Endothelial cell of umbilical vein (primary cell): ENCODE data around the gene ANKRD44. TPM values are rescaled to one million over a fixed set of nuclear protein-coding genes. Genes with fewer than 3 reads are reported as not detected.

ENCODE experiments used
- BruUV-seq: library from RNA; stranded (reverse); fragments of 400-500 nt; replicated peaks from 2 replicates; lab custom pipeline; 2021; lab: Mats Ljungman, UMichigan
- CTCF ChIA-PET: fragments of 300-600, 350-600 bp; sonication (Branson Sonifier 250); formaldehyde crosslinking; loops from one replicate; lab custom pipeline; 2021; ENCODE audit warnings: antibody characterized with exemption, inconsistent platforms; lab: Charles Lee
- POLR2A ChIA-PET: fragments of 300-600, 350-600 bp; sonication (Branson Sonifier 250); formaldehyde crosslinking; loops from one replicate; lab custom pipeline; 2021; ENCODE audit warnings: antibody characterized with exemption, inconsistent platforms; lab: Charles Lee
- DNase-seq: peaks from one replicate; pipeline ENCODE4 v3.0.0-alpha.2; 2011; ENCODE audit warnings: low read depth, low spot score
- FAIRE-seq: peaks from 2 replicates; lab custom pipeline; 2011; peaks lifted over from hg19 to GRCh38; lab: Jason Lieb, UNC
- H2AFZ ChIP-seq: 2 replicates; pipeline ENCODE4 v1.6.0; 2012; ENCODE audit warnings: low read depth, low read length, control low read depth, inconsistent platforms
- H3K27ac ChIP-seq: 2 replicates; pipeline ENCODE4 v1.5.1; 2011; ENCODE audit warnings: low read depth, mild to moderate bottlenecking, control low read depth, low read length, moderate library complexity; ENCODE audit not compliant: insufficient read depth
- H3K27me3 ChIP-seq, 2 experiments: 2 replicates each; pipeline versions ENCODE4 v1.6.0 to v1.6.1; 2011; ENCODE audit warnings: low read length in 2 of 2, mixed read lengths in 1 of 2; ENCODE audit not compliant: control insufficient read depth in 2 of 2, insufficient read depth in 2 of 2
- H3K36me3 ChIP-seq, 2 experiments: 2 replicates in 1 of 2; 3 replicates in 1 of 2; pipeline ENCODE4 v1.5.1; 2011; ENCODE audit warnings: low read length in 2 of 2, mild to moderate bottlenecking in 1 of 2, moderate library complexity in 1 of 2; ENCODE audit not compliant: control insufficient read depth in 2 of 2, insufficient read depth in 2 of 2; ENCODE audit errors: extremely low read depth in 1 of 2
- H3K4me1 ChIP-seq: 3 replicates; pipeline ENCODE4 v1.5.1; 2011; ENCODE audit warnings: mild to moderate bottlenecking, low read length; ENCODE audit not compliant: control insufficient read depth, insufficient read depth; ENCODE audit errors: extremely low read depth
- H3K4me2 ChIP-seq: 2 replicates; pipeline ENCODE4 v1.6.1; 2011; ENCODE audit warnings: low read length, control low read depth, mixed read lengths; ENCODE audit not compliant: insufficient read depth
- H3K4me3 ChIP-seq, 3 experiments: fragments of 200-600 bp in 1 of 3; sonication (generic), shearing (Covaris generic) in 1 of 3; replicated peaks in 1 of 3; 2 replicates each; pipeline ENCODE4 v1.5.1; 2011 to 2016; ENCODE audit warnings: control low read depth in 3 of 3, low read length in 3 of 3, mild to moderate bottlenecking in 2 of 3, inconsistent platforms in 1 of 3, low read depth in 1 of 3, moderate library complexity in 1 of 3; ENCODE audit not compliant: insufficient read depth in 1 of 3
- H3K79me2 ChIP-seq: 2 replicates; pipeline ENCODE4 v1.6.0; 2012; ENCODE audit warnings: low read length, inconsistent platforms; ENCODE audit not compliant: control insufficient read depth, insufficient read depth
- H3K9ac ChIP-seq: replicated peaks from 2 replicates; pipeline ENCODE3; 2011; ENCODE audit warnings: low read length, control low read depth; ENCODE audit not compliant: insufficient read depth; ENCODE audit errors: extremely low read depth
- H3K9me1 ChIP-seq: replicated peaks from 3 replicates; pipeline ENCODE4 v1.6.0; 2011; ENCODE audit warnings: mild to moderate bottlenecking, low read length; ENCODE audit not compliant: control insufficient read depth, insufficient read depth; ENCODE audit errors: extremely low read depth
- H3K9me3 ChIP-seq: replicated peaks from 2 replicates; pipeline ENCODE4 v1.5.1; 2012; ENCODE audit warnings: low read length, inconsistent platforms; ENCODE audit not compliant: control insufficient read depth, insufficient read depth
- H4K20me1 ChIP-seq: replicated peaks from 2 replicates; pipeline ENCODE3; 2011; ENCODE audit warnings: mild to moderate bottlenecking, low read length; ENCODE audit not compliant: control insufficient read depth, insufficient read depth; ENCODE audit errors: extremely low read depth
- CTCF ChIP-seq, 2 donors: IDR thresholded peaks; 1 replicate in 1 of 2; 2 replicates in 1 of 2; pipeline ENCODE4 v1.5.1; 2011; ENCODE audit warnings: low read length in 2 of 2, mild to moderate bottlenecking in 2 of 2, moderate library complexity in 2 of 2, control low read depth in 1 of 2, inconsistent platforms in 1 of 2, low read depth in 1 of 2; ENCODE audit not compliant: insufficient read depth in 1 of 2; ENCODE audit errors: extremely low read depth in 1 of 2
- EZH2 ChIP-seq: IDR thresholded peaks from 2 replicates; pipeline ENCODE4 v1.6.1; 2012; ENCODE audit warnings: borderline replicate concordance, low read depth, mild to moderate bottlenecking, moderate library complexity, low read length, inconsistent platforms; ENCODE audit not compliant: severe bottlenecking
- FOS ChIP-seq: IDR thresholded peaks from 2 replicates; pipeline ENCODE4 v1.6.1; 2011; ENCODE audit warnings: mild to moderate bottlenecking, low read length, moderate library complexity, borderline replicate concordance; ENCODE audit not compliant: insufficient read depth
- GATA2 ChIP-seq: IDR thresholded peaks from 2 replicates; pipeline ENCODE4 v1.7.0; 2011; ENCODE audit warnings: low read depth, mild to moderate bottlenecking, moderate library complexity, mixed read lengths, low read length; ENCODE audit not compliant: insufficient read length, insufficient read depth
- JUN ChIP-seq: IDR thresholded peaks from 2 replicates; pipeline ENCODE4 v1.6.1; 2011; ENCODE audit warnings: borderline replicate concordance, low read depth; ENCODE audit not compliant: insufficient read length, insufficient read depth
- MAX ChIP-seq: IDR thresholded peaks from 2 replicates; pipeline ENCODE4 v1.6.1; 2011; ENCODE audit not compliant: insufficient read depth, insufficient read length
- MYC ChIP-seq: IDR thresholded peaks from one replicate; pipeline ENCODE4 v1.6.1; 2011; ENCODE audit warnings: mild to moderate bottlenecking, low read depth, low read length
- POLR2A ChIP-seq: IDR thresholded peaks from 2 replicates; pipeline ENCODE4 v1.6.1; 2012; ENCODE audit warnings: low read depth, mild to moderate bottlenecking, control low read depth, low read length
- POLR2AphosphoS5 ChIP-seq: IDR thresholded peaks from 2 replicates; pipeline ENCODE4 v1.6.1; 2012; ENCODE audit warnings: low read depth, mild to moderate bottlenecking, control low read depth, low read length, moderate library complexity; ENCODE audit not compliant: insufficient read depth
- dilution Hi-C: fragments of 300-500 bp; cut with MboI; formaldehyde crosslinking; loops from one replicate; pipeline ENCODE4 v1.15.0; 2019; ENCODE audit warnings: low sequenced_read_pairs; ENCODE audit not compliant: extremely low pct_ligation_motif_present
- intact Hi-C: fragments of 100-400 bp; cut with micrococcal nuclease; formaldehyde crosslinking; loops from one replicate; pipeline ENCODE4 v1.10.0; 2022
- polyA plus RNA-seq, 4 experiments: library from polyadenylated mRNA; depleted of rRNA in 3 of 4; stranded (reverse) in 3 of 4; unstranded in 1 of 4; fragments of >200 nt; gene quantifications; 2 replicates each; pipeline versions ENCODE4 v1.2.1 to v1.2.3, GENCODE V29; 2011 to 2012; ENCODE audit warnings: missing spikeins in 1 of 4
- total RNA-seq: library from RNA; stranded (reverse); gene quantifications from 2 replicates; pipeline ENCODE4 v1.2.3, GENCODE V29; 2021

Gene ANKRD44
- total and polyA plus RNA-seq, 2 donors (not counting 3 experiments of a cell fraction or from before 2014, with no cell fraction given), result 3.4 to 6.1 TPM

- Histone ChIP-seq H3K9ac (no peak overlapping the region), H3K27ac (no peak overlapping the region), H3K27me3 (no peaks in the 10 kb centered on the region), H3K4me1 (peaks cover 5% of the 10 kb centered on the region), H3K79me2 (no peaks in the 10 kb centered on the region), H4K20me1 (no peaks in the 10 kb centered on the region), H3K4me3 (no peak overlapping the region), H3K9me1 (no peaks in the 10 kb centered on the region), H2AFZ (no peak overlapping the region), H3K9me3 (no peaks in the 10 kb centered on the region), H3K4me2 (no peak overlapping the region), H3K36me3 (no peaks in the 10 kb centered on the region)
- intact Hi-C loops (no loop called here), dilution Hi-C loops (no loop called here)
- CTCF ChIA-PET, result no interaction called here
- no TSS peak for BruUV-seq
- FAIRE-seq, result no peak
- POLR2A ChIA-PET, result no interaction called here
- TF ChIP-seq FOS, result no peak
- no peak for TF ChIP-seq CTCF (IDR thresholded peaks at IDR 0.05; ENCODE audit: extremely low read depth in 1 of 2, insufficient read depth in 1 of 2, low read depth in 1 of 2, low read length in 2 of 2)
- no peak for TF ChIP-seq EZH2
- TF ChIP-seq MYC, result no peak
- no peak for TF ChIP-seq GATA2
- no peak for TF ChIP-seq JUN
- no peak for TF ChIP-seq MAX
- no peak for TF ChIP-seq POLR2AphosphoS5
- TF ChIP-seq POLR2A, result no peak
- DNase-seq, result no peak
Measured at GRCh38 chr2:197263077-197263476, 47.5 kb downstream of the ANKRD44 start.
